Measurements from ENCODE around the gene SLC44A4. TPM values are rescaled to one million over a fixed set of nuclear protein-coding genes. Genes with fewer than 3 reads are reported as not detected.
"Not testable (repeated sequence)": the region's sequence is repeated elsewhere in the genome, so short reads cannot be mapped to it uniquely, and the experiment has no call there.

Gene SLC44A4
- total RNA-seq, 1 experiment from 2014 or later, result not detected

- DNase-seq (ENCODE audit: low read depth), result peak; percentile 36
Observed at GRCh38 chr6:31829633-31830283, 49.0 kb downstream of the SLC44A4 start.

DNA sequence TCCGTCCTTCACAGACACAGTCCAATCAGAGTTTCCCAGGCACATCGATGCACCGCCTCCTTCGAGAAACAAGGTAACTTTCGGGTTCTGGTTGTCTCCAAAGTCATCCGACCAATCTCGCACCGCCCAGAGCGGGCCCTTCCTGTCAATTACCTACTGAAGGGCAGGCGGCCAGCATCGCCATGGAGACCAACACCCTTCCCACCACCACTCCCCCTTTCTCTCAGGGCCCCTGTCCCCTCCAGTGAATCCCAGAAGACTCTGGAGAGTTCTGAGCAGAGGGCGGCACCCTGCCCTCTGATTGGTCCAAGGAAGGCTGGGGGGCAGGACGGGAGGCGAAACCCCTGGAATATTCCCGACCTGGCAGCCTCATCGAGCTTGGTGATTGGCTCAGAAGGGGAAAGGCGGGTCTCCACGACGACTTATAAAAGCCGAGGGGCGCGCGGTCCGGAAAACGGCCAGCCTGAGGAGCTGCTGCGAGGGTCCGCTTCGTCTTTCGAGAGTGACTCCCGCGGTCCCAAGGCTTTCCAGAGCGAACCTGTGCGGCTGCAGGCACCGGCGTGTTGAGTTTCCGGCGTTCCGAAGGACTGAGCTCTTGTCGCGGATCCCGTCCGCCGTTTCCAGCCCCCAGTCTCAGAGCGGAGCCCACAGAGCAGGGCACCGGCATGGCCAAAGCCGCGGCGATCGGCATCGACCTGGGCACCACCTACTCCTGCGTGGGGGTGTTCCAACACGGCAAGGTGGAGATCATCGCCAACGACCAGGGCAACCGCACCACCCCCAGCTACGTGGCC lies 51.3 kb downstream of the SLC44A4 start, which contains the start of gene HSPA1B:
HSPA1B (plus strand) TSS at position 453 of the 794 bp plus-strand sequence; CDS start at position 666, 213 bp downstream.
- peak; percentile 100 for DNase-seq (ENCODE audit: low read depth)

- peak; percentile 88 for DNase-seq (ENCODE audit: low read depth)
Observed at GRCh38 chr6:31826793-31827285, 52.0 kb downstream of the SLC44A4 start.

GRCh38 chr6:31825553-31825952 lies 53.2 kb downstream of the SLC44A4 start:
- no peak for DNase-seq (ENCODE audit: low read depth)

- DNase-seq (ENCODE audit: low read depth), result not testable (repeated sequence)
Observed at GRCh38 chr6:31823592-31824196, 55.1 kb downstream of the SLC44A4 start.

DNA sequence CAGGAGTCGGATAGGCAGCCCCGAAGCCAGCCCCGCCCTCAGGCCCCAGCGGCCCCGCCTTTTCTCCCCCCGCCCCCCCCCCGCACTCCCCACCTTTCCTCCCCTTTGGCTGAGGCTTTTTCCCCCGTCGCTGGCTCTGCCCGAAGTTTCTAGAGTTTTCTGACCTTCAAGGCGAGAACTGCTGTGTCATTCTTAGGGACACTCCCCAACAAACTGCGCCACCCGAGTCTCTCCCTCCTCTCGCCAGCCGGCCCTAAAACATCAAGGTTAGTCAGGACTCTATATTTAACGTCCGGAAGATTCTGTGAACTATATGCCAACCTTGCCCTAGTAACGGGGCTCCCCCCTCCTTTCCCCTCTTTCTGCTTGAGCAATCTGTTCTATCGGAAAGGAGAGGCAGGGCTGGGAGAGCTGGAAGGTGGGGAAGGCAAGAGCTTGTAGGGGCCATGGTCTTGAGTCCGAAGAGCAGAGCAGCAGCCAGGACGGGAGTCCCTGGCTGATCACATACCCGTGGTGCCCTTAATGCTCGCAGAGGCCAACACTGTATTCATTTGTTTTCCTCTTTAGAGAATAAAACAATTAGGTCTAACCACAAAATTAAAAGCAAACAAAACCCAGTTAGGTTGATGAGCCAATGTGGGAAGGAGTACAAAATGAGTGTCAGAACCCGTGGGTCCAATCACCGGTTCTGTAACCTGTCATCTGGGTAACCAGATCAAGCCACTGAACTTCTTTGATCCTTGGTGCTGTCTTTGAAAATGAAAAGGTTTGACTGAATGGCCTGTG lies 56.6 kb downstream of the SLC44A4 start:
- DNase-seq (ENCODE audit: low read depth), result peak; percentile 84

GRCh38 chr6:31821301-31822035 lies 57.3 kb downstream of the SLC44A4 start:
- peak; percentile 75 for DNase-seq (ENCODE audit: low read depth)

GRCh38 chr6:31820399-31820798 lies 58.4 kb downstream of the SLC44A4 start:
- DNase-seq (ENCODE audit: low read depth), result not testable (repeated sequence)

DNA sequence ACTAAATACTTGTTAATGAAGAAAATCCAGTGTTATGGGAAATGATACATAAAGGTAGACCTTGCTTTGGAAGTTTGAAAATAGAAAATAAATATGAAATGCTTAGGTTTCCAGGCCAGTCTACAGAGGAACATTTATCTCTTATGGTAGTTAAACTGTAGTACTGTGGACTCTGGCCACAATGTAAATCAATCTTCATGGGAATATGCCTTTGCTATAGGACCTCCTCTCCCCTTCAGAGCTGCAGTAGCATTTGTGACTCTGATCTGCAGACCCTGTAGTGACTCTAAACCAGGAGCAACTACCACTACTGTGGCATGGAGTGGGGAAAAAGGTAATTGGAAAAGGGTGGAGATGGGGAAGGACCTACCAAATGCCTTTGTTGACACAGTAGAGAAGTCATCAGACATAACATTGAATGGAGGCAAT lies 58.9 kb downstream of the SLC44A4 start:
- no peak for DNase-seq (ENCODE audit: low read depth)

DNA sequence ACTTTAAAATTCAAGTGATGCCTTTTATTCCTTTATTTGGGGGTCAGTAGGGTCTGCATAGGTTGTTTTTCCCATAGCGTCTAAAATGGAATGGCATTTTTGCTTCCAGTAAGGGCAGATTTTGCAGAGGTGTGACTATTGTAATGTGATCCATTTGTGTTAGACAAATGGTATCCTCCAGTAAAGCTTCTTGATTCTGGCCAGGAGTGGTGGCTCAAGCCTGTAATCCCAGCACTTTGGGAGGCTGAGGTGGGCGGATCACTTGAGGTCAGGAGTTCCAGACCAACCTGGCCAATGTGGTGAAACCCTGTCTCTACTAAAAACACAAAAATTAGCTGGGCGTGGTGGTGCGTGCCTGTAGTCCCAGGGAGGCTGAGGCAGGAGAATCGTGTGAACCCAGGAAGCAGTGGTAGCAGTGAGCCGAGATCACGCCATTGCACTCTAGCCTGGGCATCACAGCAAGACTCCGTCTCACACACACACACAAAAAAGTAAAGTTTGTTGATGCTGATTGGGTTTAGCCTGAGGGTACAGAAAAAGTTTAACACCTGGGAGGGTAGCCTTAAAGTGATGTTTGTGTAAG lies 60.8 kb downstream of the SLC44A4 start:
- DNase-seq (ENCODE audit: low read depth), result not testable (repeated sequence)

GRCh38 chr6:31817133-31817928 lies 61.5 kb downstream of the SLC44A4 start:
- DNase-seq (ENCODE audit: low read depth), result not testable (repeated sequence)

- DNase-seq (ENCODE audit: low read depth), result peak; percentile 98
Observed at GRCh38 chr6:31815025-31815838, 63.6 kb downstream of the SLC44A4 start, which contains the start of the genes HSPA1A and HSPA1L. HSPA1A (plus strand) TSS chr6:31815543; CDS start chr6:31815757, 214 bp downstream. HSPA1L (minus strand) TSS chr6:31815283; CDS start chr6:31811972, 3,311 bp downstream.

GRCh38 chr6:31814677-31815024 lies 64.1 kb downstream of the SLC44A4 start:
- peak; percentile 99 for DNase-seq (ENCODE audit: low read depth)

- DNase-seq (ENCODE audit: low read depth), result no peak
Observed at GRCh38 chr6:31813465-31813849, 65.3 kb downstream of the SLC44A4 start.
